Fibroblast of gingiva (primary cell): Measurements from ENCODE around the gene SPR.

ENCODE experiments used
- DNase-seq: peaks from one replicate; pipeline ENCODE4 v3.0.0-alpha.2; 2011; ENCODE audit warnings: low read depth

SPR gene

GRCh38 chr2:72931280-72931910 is 44.2 kb downstream of the SPR start:
- DNase-seq: no peak

GRCh38 chr2:72932045-72932740 is 45.0 kb downstream of the SPR start:
- DNase-seq: no peak

- DNase-seq: no peak
Measured at GRCh38 chr2:72932805-72933204, 45.6 kb downstream of the SPR start.

GRCh38 chr2:72933207-72933606 is 46.0 kb downstream of the SPR start:
- DNase-seq: no peak

- DNase-seq: no peak
Measured at GRCh38 chr2:72933646-72934151, 46.5 kb downstream of the SPR start.

GRCh38 chr2:72934683-72935610 is 47.7 kb downstream of the SPR start:
- no peak for DNase-seq

- DNase-seq: no peak
Measured at GRCh38 chr2:72935611-72935957, 48.4 kb downstream of the SPR start.

GRCh38 chr2:72936660-72937355 is 49.6 kb downstream of the SPR start:
- DNase-seq: no peak

GRCh38 chr2:72937356-72937669 is 50.1 kb downstream of the SPR start:
- DNase-seq: no peak

- DNase-seq: no peak
Measured at GRCh38 chr2:72938455-72938854, 51.2 kb downstream of the SPR start.

- DNase-seq: no peak
Measured at GRCh38 chr2:72940361-72940760, 53.2 kb downstream of the SPR start.

- peak; percentile 53 for DNase-seq
Measured at GRCh38 chr2:72940786-72941185, 53.6 kb downstream of the SPR start.
